ENCODE data around the gene PEX12.
"Not testable (repeated sequence)": the region's sequence is repeated elsewhere in the genome, so short reads cannot be mapped to it uniquely, and the experiment has no call there.

The PEX12 gene

GRCh38 chr17:35529866-35530265, 48.5 kb downstream of the PEX12 start:
- no peak overlapping the region for H3K4me3 ChIP-seq (ENCODE audit: low read depth, low read length)
- DNase-seq (ENCODE audit: low read depth), result no peak
- TF ChIP-seq, protein P1, sequence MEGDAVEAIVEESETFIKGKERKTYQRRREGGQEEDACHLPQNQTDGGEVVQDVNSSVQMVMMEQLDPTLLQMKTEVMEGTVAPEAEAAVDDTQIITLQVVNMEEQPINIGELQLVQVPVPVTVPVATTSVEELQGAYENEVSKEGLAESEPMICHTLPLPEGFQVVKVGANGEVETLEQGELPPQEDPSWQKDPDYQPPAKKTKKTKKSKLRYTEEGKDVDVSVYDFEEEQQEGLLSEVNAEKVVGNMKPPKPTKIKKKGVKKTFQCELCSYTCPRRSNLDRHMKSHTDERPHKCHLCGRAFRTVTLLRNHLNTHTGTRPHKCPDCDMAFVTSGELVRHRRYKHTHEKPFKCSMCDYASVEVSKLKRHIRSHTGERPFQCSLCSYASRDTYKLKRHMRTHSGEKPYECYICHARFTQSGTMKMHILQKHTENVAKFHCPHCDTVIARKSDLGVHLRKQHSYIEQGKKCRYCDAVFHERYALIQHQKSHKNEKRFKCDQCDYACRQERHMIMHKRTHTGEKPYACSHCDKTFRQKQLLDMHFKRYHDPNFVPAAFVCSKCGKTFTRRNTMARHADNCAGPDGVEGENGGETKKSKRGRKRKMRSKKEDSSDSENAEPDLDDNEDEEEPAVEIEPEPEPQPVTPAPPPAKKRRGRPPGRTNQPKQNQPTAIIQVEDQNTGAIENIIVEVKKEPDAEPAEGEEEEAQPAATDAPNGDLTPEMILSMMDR (IDR thresholded peaks at IDR 0.05; ENCODE audit: low read depth, low read length, missing control alignments), result no peak

- not testable (repeated sequence) for DNase-seq (ENCODE audit: low read depth)
These were observed 49.0 kb downstream of the PEX12 start for GRCh38 chr17:35529326-35529725.

More at GRCh38 chr17:35529326-35529725, 49.0 kb downstream of the PEX12 start:
- not testable (repeated sequence) for H3K4me3 ChIP-seq (ENCODE audit: low read depth, low read length)
